Loucy (cell line): ENCODE data around the gene ABLIM2.

Source experiments
- EZH2phosphoT487 ChIP-seq: fragments of 200-600 bp; IDR thresholded peaks from 2 replicates; pipeline ENCODE4 v1.6.1; 2018; ENCODE audit warnings: antibody characterized with exemption, mild to moderate bottlenecking, moderate library complexity, borderline replicate concordance
- TF ChIP-seq, protein P1 (sequence below): fragments of 200-600 bp; sonication (generic); conservative IDR thresholded peaks from 2 replicates; pipeline ENCODE4 v1.5.1; 2014; ENCODE audit warnings: mild to moderate bottlenecking, antibody characterized with exemption, low read length

DNA sequence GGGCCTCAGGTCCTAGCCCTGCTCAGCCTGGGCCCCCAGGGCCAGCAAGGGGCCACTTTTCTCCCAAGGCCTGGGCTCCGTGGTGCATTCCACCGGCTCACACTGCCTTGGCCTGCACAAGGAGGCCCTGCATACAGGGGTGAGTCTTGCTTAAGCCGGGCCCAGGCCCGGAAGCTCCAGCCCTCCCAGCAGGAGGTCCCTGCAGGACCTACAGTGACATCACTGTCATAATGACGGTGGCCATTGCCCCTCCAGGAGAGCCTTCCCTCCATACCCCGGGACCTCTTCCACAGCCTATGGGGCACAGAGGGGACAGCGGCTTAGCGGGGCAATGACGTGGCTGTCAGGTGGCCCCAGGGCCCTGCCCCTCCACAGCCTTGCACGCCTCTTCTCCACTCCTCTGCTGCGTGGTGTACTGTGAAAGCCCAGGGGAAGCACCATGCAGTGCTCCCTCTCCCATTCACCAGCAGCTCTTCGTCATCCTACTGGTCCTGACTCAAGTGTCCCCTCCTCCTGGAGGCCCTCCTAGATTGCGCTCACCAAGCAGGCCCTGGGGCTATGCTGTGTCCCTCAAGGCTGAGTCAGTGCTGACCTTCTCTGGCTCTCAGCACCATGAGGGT is 186.6 kb downstream of the ABLIM2 start:
- TF ChIP-seq, protein P1, sequence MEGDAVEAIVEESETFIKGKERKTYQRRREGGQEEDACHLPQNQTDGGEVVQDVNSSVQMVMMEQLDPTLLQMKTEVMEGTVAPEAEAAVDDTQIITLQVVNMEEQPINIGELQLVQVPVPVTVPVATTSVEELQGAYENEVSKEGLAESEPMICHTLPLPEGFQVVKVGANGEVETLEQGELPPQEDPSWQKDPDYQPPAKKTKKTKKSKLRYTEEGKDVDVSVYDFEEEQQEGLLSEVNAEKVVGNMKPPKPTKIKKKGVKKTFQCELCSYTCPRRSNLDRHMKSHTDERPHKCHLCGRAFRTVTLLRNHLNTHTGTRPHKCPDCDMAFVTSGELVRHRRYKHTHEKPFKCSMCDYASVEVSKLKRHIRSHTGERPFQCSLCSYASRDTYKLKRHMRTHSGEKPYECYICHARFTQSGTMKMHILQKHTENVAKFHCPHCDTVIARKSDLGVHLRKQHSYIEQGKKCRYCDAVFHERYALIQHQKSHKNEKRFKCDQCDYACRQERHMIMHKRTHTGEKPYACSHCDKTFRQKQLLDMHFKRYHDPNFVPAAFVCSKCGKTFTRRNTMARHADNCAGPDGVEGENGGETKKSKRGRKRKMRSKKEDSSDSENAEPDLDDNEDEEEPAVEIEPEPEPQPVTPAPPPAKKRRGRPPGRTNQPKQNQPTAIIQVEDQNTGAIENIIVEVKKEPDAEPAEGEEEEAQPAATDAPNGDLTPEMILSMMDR = no peak
- no peak for TF ChIP-seq EZH2phosphoT487
